ENCODE measurements around the gene DUSP18. TPM values are rescaled to one million over a fixed set of nuclear protein-coding genes. Genes with fewer than 3 reads are reported as not detected.

DUSP18 gene
- total RNA-seq, 2 donors from 2014 or later: 9.6 to 9.7 TPM

Other genes with a start within 250 kb of the DUSP18 start
- gene MTFP1, start 242.1 kb downstream of the DUSP18 start, total RNA-seq: 10 to 100 TPM; 42.4 to 51.3 TPM
- not detected for gene SEC14L3, start 195.9 kb downstream of the DUSP18 start, total RNA-seq
- not detected for gene SEC14L4, start 162.2 kb downstream of the DUSP18 start, total RNA-seq
- not detected for gene SEC14L6, start 121.1 kb downstream of the DUSP18 start, total RNA-seq
- 1 to 10 TPM in 1 of 2 donors, not detected in 1; 1.3 TPM for gene GAL3ST1, start 93.2 kb downstream of the DUSP18 start, total RNA-seq
- 100 to 1,000 TPM in 1 of 2 donors, 10 to 100 TPM in 1; 63.6 to 124 TPM for gene PES1, start 76.0 kb downstream of the DUSP18 start, total RNA-seq
- gene TCN2, start 60.7 kb downstream of the DUSP18 start, total RNA-seq: 1 to 10 TPM in 1 of 2 donors, under 1 TPM in 1; 0.58 to 1.6 TPM
- 10 to 100 TPM in 1 of 2 donors, 1 to 10 TPM in 1; 5.8 to 16.1 TPM for gene SLC35E4, start 32.1 kb downstream of the DUSP18 start, total RNA-seq
- gene OSBP2, start 27.0 kb upstream of the DUSP18 start, total RNA-seq: 10 to 100 TPM in 1 of 2 donors, 1 to 10 TPM in 1; 3.1 to 16.7 TPM

All from activated T-helper 17 cell treated with anti-CD3 and anti-CD28 coated beads, Interleukin-2, amount 50 U/mL, for 72 hours (primary cell).